HEK293T (cell line): ENCODE results near the gene SLC6A13.

Source experiments
- ARNT ChIP-seq: fragments of 450-650 bp; IDR thresholded peaks from 2 replicates; pipeline ENCODE4 v1.6.1; 2017; ENCODE audit warnings: mild to moderate bottlenecking
- BHLHE40 ChIP-seq: fragments of 450-650 bp; IDR thresholded peaks from 2 replicates; pipeline ENCODE4 v1.6.1; 2016; ENCODE audit warnings: mild to moderate bottlenecking, moderate library complexity, borderline replicate concordance
- ELF4 ChIP-seq: fragments of 450-650 bp; IDR thresholded peaks from 2 replicates; pipeline ENCODE4 v1.6.1; 2017; ENCODE audit warnings: antibody characterized with exemption
- FOXA1 ChIP-seq: fragments of 450-650 bp; IDR thresholded peaks from 2 replicates; pipeline ENCODE4 v1.6.1; 2016; ENCODE audit warnings: mild to moderate bottlenecking
- FOXM1 ChIP-seq: fragments of 450-650 bp; IDR thresholded peaks from 2 replicates; pipeline ENCODE4 v1.6.1; 2017; ENCODE audit warnings: mild to moderate bottlenecking, borderline replicate concordance
- HDGF ChIP-seq: fragments of 450-650 bp; IDR thresholded peaks from 2 replicates; pipeline ENCODE4 v1.6.1; 2017; ENCODE audit warnings: antibody characterized with exemption, borderline replicate concordance
- LEF1 ChIP-seq: fragments of 450-650 bp; IDR thresholded peaks from 2 replicates; pipeline ENCODE4 v1.6.1; 2017; ENCODE audit warnings: mild to moderate bottlenecking, borderline replicate concordance
- NFRKB ChIP-seq: fragments of 450-650 bp; IDR thresholded peaks from 2 replicates; pipeline ENCODE4 v1.6.1; 2016; ENCODE audit warnings: mild to moderate bottlenecking, moderate library complexity
- SP1 ChIP-seq: fragments of 450-650 bp; IDR thresholded peaks from 2 replicates; pipeline ENCODE4 v1.6.1; 2017
- SUZ12 ChIP-seq: fragments of 450-650 bp; IDR thresholded peaks from 2 replicates; pipeline ENCODE4 v1.6.1; 2016; ENCODE audit warnings: mild to moderate bottlenecking
- TARDBP ChIP-seq: fragments of 450-650 bp; IDR thresholded peaks from 2 replicates; pipeline ENCODE4 v1.6.1; 2016
- ZNF384 ChIP-seq: fragments of 450-650 bp; IDR thresholded peaks from 2 replicates; pipeline ENCODE4 v1.6.1; 2016

- TF ChIP-seq TARDBP (no peak), FOXM1 (no peak), FOXA1 (no peak), SP1 (no peak), ARNT (no peak), ELF4 (no peak), LEF1 (no peak), ZNF384 (no peak), SUZ12 (no peak), HDGF (no peak), BHLHE40 (no peak), NFRKB (no peak)
Observed at GRCh38 chr12:176321-177181, 86.1 kb downstream of the SLC6A13 start.
